Activated CD4-positive, alpha-beta T cell treated with anti-CD3 and anti-CD28 coated beads for 36 hours (primary cell): ENCODE measurements around the gene GASK1A. TPM values are rescaled to one million over a fixed set of nuclear protein-coding genes. Genes with fewer than 3 reads are reported as not detected.
"Not testable (repeated sequence)": the region's sequence is repeated elsewhere in the genome, so short reads cannot be mapped to it uniquely, and the experiment has no call there.

ENCODE experiments used
- ATAC-seq: fragments of 200-7000 bp; cut with Tn5 transposase; one replicate; pipeline ENCODE4 v1.10.0; 2021; ENCODE audit warnings: mild to moderate bottlenecking, moderate library complexity
- CTCF ChIA-PET: fragments of 350-600 bp; sonication (Branson Sonifier 250); formaldehyde crosslinking; loops from one replicate; lab custom pipeline; 2021; ENCODE audit warnings: antibody characterized with exemption; lab: Charles Lee
- POLR2A ChIA-PET: fragments of 350-600 bp; sonication (Branson Sonifier 250); formaldehyde crosslinking; loops from one replicate; lab custom pipeline; 2021; ENCODE audit warnings: antibody characterized with exemption, inconsistent platforms; lab: Charles Lee
- DNase-seq: peaks from one replicate; pipeline ENCODE4 v3.0.0-alpha.2; 2020
- H3K27ac Mint-ChIP-seq: one replicate; pipeline ENCODE4 v1.8.0; 2021; ENCODE audit warnings: mixed read lengths
- H3K27me3 Mint-ChIP-seq: one replicate; pipeline ENCODE4 v1.8.0; 2021; ENCODE audit warnings: mixed read lengths
- H3K36me3 Mint-ChIP-seq: one replicate; pipeline ENCODE4 v1.8.0; 2021; ENCODE audit warnings: low read depth, mixed read lengths
- H3K4me1 Mint-ChIP-seq: one replicate; pipeline ENCODE4 v1.8.0; 2021; ENCODE audit warnings: mixed read lengths
- H3K4me3 Mint-ChIP-seq: one replicate; pipeline ENCODE4 v1.8.0; 2021; ENCODE audit warnings: mild to moderate bottlenecking, moderate library complexity, mixed read lengths
- H3K9me3 Mint-ChIP-seq: one replicate; pipeline ENCODE4 v1.8.0; 2021; ENCODE audit warnings: low read depth, mixed read lengths
- intact Hi-C, 2 experiments: fragments of 100-400 bp; cut with DNase I in 1 of 2; cut with micrococcal nuclease in 1 of 2; formaldehyde crosslinking; loops; one replicate each; pipeline versions ENCODE4 v1.14.2 to v1.15.1; 2022 to 2024; cut with DNase I, micrococcal nuclease
- total RNA-seq, 2 experiments: library from RNA; stranded (reverse); gene quantifications; one replicate each; pipeline ENCODE4 v1.2.3, GENCODE V29; 2021

GASK1A gene
- total RNA-seq, 2 experiments from 2014 or later = not detected

DNA sequence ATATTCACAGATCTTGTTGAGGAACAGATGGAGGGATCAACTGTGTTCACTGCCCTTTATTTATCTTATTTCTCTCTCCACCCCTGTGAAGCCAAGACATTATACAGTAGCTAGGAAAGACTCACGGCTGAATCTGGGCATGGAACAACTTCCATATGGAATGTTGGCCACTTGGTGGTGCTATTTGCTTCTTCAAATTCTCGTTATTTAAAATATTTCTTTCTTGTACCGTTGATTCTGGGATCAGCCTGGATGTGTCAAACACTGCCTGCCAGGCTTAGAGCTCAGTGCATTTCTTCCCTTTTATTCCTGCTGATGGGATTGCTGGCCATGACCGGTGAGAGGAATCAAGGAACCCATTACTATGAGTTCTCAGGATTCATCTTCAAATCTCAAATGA lies 17.5 kb upstream of the GASK1A start:
- ChIA-PET CTCF (interaction anchor here (0.6 to 3.5 kb wide), 43 partner anchors 8 to 1253 kb away, joined by 3 to 18 read pairs (median 4); no protein-coding TSS in a partner anchor), POLR2A (no interaction called here)
- H3K27ac Mint-ChIP-seq = no peak overlapping the region
- no peaks in the 10 kb centered on the region for H3K27me3 Mint-ChIP-seq
- DNase-seq = peak; percentile 31
- ATAC-seq = no peak
- no peaks in the 10 kb centered on the region for H3K36me3 Mint-ChIP-seq
- H3K4me3 Mint-ChIP-seq = no peak overlapping the region
- intact Hi-C loops = loop anchor here (1.0 to 10.0 kb wide), 7 partner anchors 109 to 543 kb away; no protein-coding TSS in a partner anchor
- no peaks in the 10 kb centered on the region for H3K9me3 Mint-ChIP-seq
- H3K4me1 Mint-ChIP-seq = peaks cover 22% of the 10 kb centered on the region

DNA sequence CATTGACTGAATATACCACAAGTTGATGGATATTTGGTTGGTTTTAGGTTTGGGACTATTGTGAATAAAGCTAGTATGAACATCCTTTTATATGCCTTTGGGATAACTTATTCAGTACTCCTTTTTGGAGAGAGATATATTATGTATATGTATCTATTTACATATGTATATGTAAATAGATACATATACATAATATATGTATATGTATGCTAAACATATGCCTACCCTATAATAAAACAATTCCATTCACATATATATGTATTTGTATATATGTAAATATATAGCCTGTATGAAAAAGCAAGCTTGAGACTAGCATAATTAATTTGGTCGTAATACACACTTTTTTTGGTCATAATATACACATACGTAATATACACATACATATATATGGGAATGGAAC lies 15.8 kb upstream of the GASK1A start:
- intact Hi-C loops = loop anchor here (2.0 to 10.0 kb wide), 3 partner anchors 108 to 542 kb away; no protein-coding TSS in a partner anchor
- no peaks in the 10 kb centered on the region for H3K27me3 Mint-ChIP-seq
- H3K4me1 Mint-ChIP-seq = peaks cover 22% of the 10 kb centered on the region
- POLR2A ChIA-PET = no interaction called here
- ATAC-seq = no peak
- H3K4me3 Mint-ChIP-seq = no peak overlapping the region
- CTCF ChIA-PET = interaction anchor here (0.5 to 3.5 kb wide), 6 partner anchors 8 to 435 kb away, joined by 3 to 18 read pairs (median 4); no protein-coding TSS in a partner anchor
- no peak for DNase-seq
- H3K27ac Mint-ChIP-seq = no peak overlapping the region
- H3K9me3 Mint-ChIP-seq = no peaks in the 10 kb centered on the region
- H3K36me3 Mint-ChIP-seq = no peaks in the 10 kb centered on the region

DNA sequence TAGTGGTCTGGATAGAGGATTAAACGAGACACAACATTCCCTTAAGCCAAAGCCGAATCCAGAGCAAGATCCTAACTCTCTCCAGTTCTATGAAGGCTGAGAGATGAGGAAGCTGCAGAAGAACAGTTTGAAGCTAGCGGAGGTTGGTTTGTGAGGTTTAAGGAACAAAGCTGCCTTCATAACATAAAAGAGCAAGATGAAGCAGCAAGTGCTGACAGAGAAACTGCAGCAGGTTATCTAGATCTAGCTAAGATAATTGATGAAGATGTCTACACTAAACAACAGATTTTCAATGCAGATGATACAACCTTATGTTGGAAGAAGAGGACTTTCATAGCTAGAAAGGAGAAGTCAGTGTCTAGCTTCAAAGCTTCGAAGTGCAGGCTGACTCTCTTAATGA lies 14.8 kb upstream of the GASK1A start:
- Mint-ChIP-seq H3K27ac (no peak overlapping the region), H3K27me3 (no peaks in the 10 kb centered on the region), H3K4me3 (no peak overlapping the region), H3K36me3 (no peaks in the 10 kb centered on the region), H3K4me1 (peaks cover 22% of the 10 kb centered on the region), H3K9me3 (no peaks in the 10 kb centered on the region)
- intact Hi-C loops = loop anchor here (5.0 to 10.0 kb wide), 2 partner anchors 538 to 541 kb away; no protein-coding TSS in a partner anchor
- ATAC-seq = no peak
- ChIA-PET POLR2A (no interaction called here), CTCF (interaction anchor here (0.7 to 1.3 kb wide), 2 partner anchors 35 to 112 kb away, joined by 5 to 6 read pairs; no protein-coding TSS in a partner anchor)
- DNase-seq = no peak

- Mint-ChIP-seq H3K36me3 (peaks cover 5% of the 10 kb centered on the region), H3K4me1 (peaks cover 4% of the 10 kb centered on the region), H3K27ac (no peak overlapping the region), H3K9me3 (peaks cover 17% of the 10 kb centered on the region), H3K4me3 (no peak overlapping the region), H3K27me3 (no peaks in the 10 kb centered on the region)
- POLR2A ChIA-PET = no interaction called here
- CTCF ChIA-PET = interaction anchor here (1.6 kb wide), 1 partner anchor 8 kb away, joined by 7 read pairs; no protein-coding TSS in a partner anchor
- DNase-seq (no peak), ATAC-seq (no peak)
- intact Hi-C loops = no loop called here
Measured at GRCh38 chr3:42970557-42970956, 8.6 kb upstream of the GASK1A start.

- no peak for ATAC-seq
- no peak for DNase-seq
- Mint-ChIP-seq H3K4me1 (no peaks in the 10 kb centered on the region), H3K27ac (no peak overlapping the region), H3K27me3 (peaks cover 3% of the 10 kb centered on the region), H3K36me3 (peaks cover 5% of the 10 kb centered on the region), H3K4me3 (no peak overlapping the region), H3K9me3 (peaks cover 21% of the 10 kb centered on the region)
- intact Hi-C loops = no loop called here
- ChIA-PET POLR2A (no interaction called here), CTCF (interaction anchor here (1.1 to 1.6 kb wide), 2 partner anchors 9 to 14 kb away, joined by 3 to 7 read pairs; no protein-coding TSS in a partner anchor)
Measured at GRCh38 chr3:42970976-42971772, 7.9 kb upstream of the GASK1A start.

DNA sequence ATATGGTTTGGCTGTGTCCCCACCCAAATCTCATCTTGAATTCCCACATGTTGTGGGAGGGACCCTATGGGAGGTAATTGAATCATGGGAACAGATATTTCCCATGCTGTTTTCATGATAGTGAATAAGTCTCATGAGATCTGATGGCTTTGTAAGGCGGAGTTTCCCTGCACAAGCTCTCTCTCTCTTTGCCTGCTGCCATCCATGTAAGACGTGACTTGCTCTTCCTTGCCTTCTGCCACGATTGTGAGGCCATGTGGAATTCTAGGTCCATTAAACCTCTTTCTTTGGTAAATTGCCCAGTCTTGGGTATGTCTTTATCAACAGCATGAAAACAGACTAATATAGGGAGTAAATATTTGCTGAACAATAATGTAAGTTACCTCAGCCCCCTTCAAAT lies 4.2 kb upstream of the GASK1A start:
- DNase-seq, intact Hi-C loops, H3K4me1 Mint-ChIP-seq, ATAC-seq, H3K36me3 Mint-ChIP-seq, POLR2A ChIA-PET, CTCF ChIA-PET, H3K27ac Mint-ChIP-seq, H3K4me3 Mint-ChIP-seq: not testable (repeated sequence)
- peaks cover 22% of the 10 kb centered on the region for H3K9me3 Mint-ChIP-seq
- peaks cover 16% of the 10 kb centered on the region for H3K27me3 Mint-ChIP-seq

GRCh38 chr3:42975456-42975855 lies 3.7 kb upstream of the GASK1A start:
- peaks cover 22% of the 10 kb centered on the region for H3K9me3 Mint-ChIP-seq
- H3K36me3 Mint-ChIP-seq = peaks cover 5% of the 10 kb centered on the region
- intact Hi-C loops = no loop called here
- H3K4me3 Mint-ChIP-seq = no peak overlapping the region
- CTCF ChIA-PET = no interaction called here
- POLR2A ChIA-PET = no interaction called here
- DNase-seq (no peak), ATAC-seq (no peak)
- H3K27ac Mint-ChIP-seq = no peak overlapping the region
- peaks cover 21% of the 10 kb centered on the region for H3K27me3 Mint-ChIP-seq
- peaks cover 6% of the 10 kb centered on the region for H3K4me1 Mint-ChIP-seq

- Mint-ChIP-seq H3K27me3 (peaks cover 25% of the 10 kb centered on the region), H3K27ac (no peak overlapping the region), H3K4me3 (no peak overlapping the region), H3K36me3 (peaks cover 5% of the 10 kb centered on the region), H3K9me3 (peaks cover 22% of the 10 kb centered on the region), H3K4me1 (peaks cover 6% of the 10 kb centered on the region)
- ATAC-seq (no peak), DNase-seq (no peak)
- intact Hi-C loops = no loop called here
- ChIA-PET POLR2A (no interaction called here), CTCF (no interaction called here)
Measured at GRCh38 chr3:42975955-42976354, 3.2 kb upstream of the GASK1A start.

GRCh38 chr3:42980209-42980608 lies 1.1 kb downstream of the GASK1A start:
- no peak overlapping the region for H3K27ac Mint-ChIP-seq
- POLR2A ChIA-PET = no interaction called here
- ATAC-seq (no peak), DNase-seq (no peak)
- intact Hi-C loops = no loop called here
- peak overlapping the region; percentile 6 for H3K4me3 Mint-ChIP-seq
- CTCF ChIA-PET = interaction anchor here (0.6 to 2.6 kb wide), 5 partner anchors 13 to 432 kb away, joined by 3 to 7 read pairs (median 3); no protein-coding TSS in a partner anchor
- no peaks in the 10 kb centered on the region for H3K36me3 Mint-ChIP-seq
- peaks cover 27% of the 10 kb centered on the region for H3K27me3 Mint-ChIP-seq
- H3K4me1 Mint-ChIP-seq = peaks cover 6% of the 10 kb centered on the region
- peaks cover 9% of the 10 kb centered on the region for H3K9me3 Mint-ChIP-seq

DNA sequence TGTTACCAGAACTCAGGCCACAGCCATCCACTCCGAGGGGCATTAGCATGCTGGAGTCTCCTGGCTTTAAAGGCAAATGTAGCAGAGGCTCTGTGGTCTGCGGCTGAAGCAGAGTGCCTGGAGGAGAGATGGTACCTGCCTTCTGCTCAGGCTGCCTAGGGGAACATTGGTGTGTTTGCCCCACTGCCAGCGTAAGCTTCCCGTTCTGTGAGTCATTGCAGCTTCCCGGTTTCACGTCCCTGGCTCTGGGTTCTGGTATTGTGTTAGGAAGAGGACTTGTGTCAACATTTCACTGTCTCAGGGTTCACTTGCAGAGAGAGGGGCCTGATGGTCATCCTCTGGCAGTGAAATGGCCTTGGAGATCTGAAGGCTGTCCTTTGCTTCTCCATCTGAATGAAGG lies 1.8 kb downstream of the GASK1A start:
- H3K4me1 Mint-ChIP-seq = peaks cover 6% of the 10 kb centered on the region
- CTCF ChIA-PET = interaction anchor here (0.9 to 2.6 kb wide), 2 partner anchors 19 to 39 kb away, joined by 3 to 7 read pairs; no protein-coding TSS in a partner anchor
- POLR2A ChIA-PET = no interaction called here
- no peak overlapping the region for H3K4me3 Mint-ChIP-seq
- no peaks in the 10 kb centered on the region for H3K36me3 Mint-ChIP-seq
- H3K27ac Mint-ChIP-seq = no peak overlapping the region
- H3K9me3 Mint-ChIP-seq = peaks cover 2% of the 10 kb centered on the region
- ATAC-seq (no peak), DNase-seq (no peak)
- intact Hi-C loops = no loop called here
- peaks cover 25% of the 10 kb centered on the region for H3K27me3 Mint-ChIP-seq

DNA sequence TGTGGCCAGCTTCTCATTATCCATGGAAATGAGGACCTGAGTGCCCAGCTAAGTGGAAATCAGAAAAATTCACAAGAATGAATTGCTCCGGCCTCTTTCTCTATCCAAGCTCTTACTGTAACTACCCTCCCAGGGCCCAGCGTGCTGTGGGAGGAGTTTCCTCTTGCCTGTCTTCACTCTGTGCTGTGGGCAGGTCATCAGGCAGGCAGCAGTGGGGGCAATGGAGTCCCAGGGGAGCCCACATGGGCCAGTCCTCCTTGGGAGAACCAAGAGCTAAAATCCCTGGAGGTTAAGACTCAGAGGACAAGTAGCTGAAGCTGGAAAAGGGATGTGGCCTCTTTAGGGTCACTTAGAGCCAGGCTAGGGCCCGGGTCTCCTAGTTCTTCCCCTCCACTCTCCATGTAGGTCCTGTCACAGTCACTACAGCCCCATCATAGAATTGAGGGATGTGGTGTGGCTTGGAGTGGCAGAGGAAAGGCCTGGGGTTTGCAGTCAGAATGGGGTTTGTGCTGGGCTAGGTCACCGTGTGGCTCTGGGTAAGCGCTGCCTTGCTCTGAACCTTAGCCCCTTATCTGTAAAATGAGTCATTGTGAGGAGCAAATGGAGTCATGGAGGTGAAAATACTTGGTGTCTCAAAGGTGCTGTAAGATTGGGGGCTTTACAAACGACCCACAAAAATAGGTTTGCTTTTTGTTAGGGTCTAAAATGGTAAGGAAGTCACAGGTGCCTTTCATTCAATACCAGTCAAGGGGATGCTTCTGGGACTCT lies 3.7 kb downstream of the GASK1A start:
- ChIA-PET POLR2A (no interaction called here), CTCF (interaction anchor here (1.4 kb wide), 1 partner anchor 15 kb away, joined by 3 read pairs; no protein-coding TSS in a partner anchor)
- H3K27me3 Mint-ChIP-seq = peaks cover 21% of the 10 kb centered on the region
- no peak overlapping the region for H3K27ac Mint-ChIP-seq
- no peaks in the 10 kb centered on the region for H3K36me3 Mint-ChIP-seq
- DNase-seq (no peak), ATAC-seq (no peak)
- intact Hi-C loops = no loop called here
- H3K9me3 Mint-ChIP-seq = no peaks in the 10 kb centered on the region
- peaks cover 6% of the 10 kb centered on the region for H3K4me1 Mint-ChIP-seq
- no peak overlapping the region for H3K4me3 Mint-ChIP-seq
